GM12864 (cell line): Measurements from ENCODE around the gene TMCC2.
A peak's percentile ranks its signal among the peaks of the same experiment; 100 is the strongest.
"Not testable (repeated sequence)": the region's sequence is repeated elsewhere in the genome, so short reads cannot be mapped to it uniquely, and the experiment has no call there.

Experiments
- DNase-seq: peaks from one replicate; pipeline ENCODE4 v3.0.0-alpha.2; 2011; ENCODE audit warnings: low read depth
- H3K4me3 ChIP-seq: 2 replicates; pipeline ENCODE4 v1.5.1; 2011; ENCODE audit warnings: mild to moderate bottlenecking, low read depth, low read length, control low read depth
- CTCF ChIP-seq: IDR thresholded peaks from 2 replicates; pipeline ENCODE4 v1.5.1; 2011; ENCODE audit warnings: low read depth, mild to moderate bottlenecking, moderate library complexity, low read length, control low read depth, inconsistent platforms; ENCODE audit errors: missing control alignments

TMCC2 gene

GRCh38 chr1:205232127-205232820 is 4.5 kb downstream of the TMCC2 start:
- DNase-seq = no peak
- H3K4me3 ChIP-seq = no peak overlapping the region
- TF ChIP-seq CTCF = no peak

- H3K4me3 ChIP-seq = no peak overlapping the region
- DNase-seq = no peak
- TF ChIP-seq CTCF = no peak
These were observed 5.2 kb downstream of the TMCC2 start for GRCh38 chr1:205232945-205233397.

- not testable (repeated sequence) for H3K4me3 ChIP-seq, DNase-seq
These were observed 6.2 kb downstream of the TMCC2 start for GRCh38 chr1:205233986-205234385.

- TF ChIP-seq CTCF = no peak
- DNase-seq = no peak
These were observed 8.2 kb downstream of the TMCC2 start for GRCh38 chr1:205235951-205236350.

GRCh38 chr1:205236526-205236925 is 8.8 kb downstream of the TMCC2 start:
- no peak overlapping the region for H3K4me3 ChIP-seq
- DNase-seq = no peak
- no peak for TF ChIP-seq CTCF

More at GRCh38 chr1:205235951-205236350, 8.2 kb downstream of the TMCC2 start:
- no peak overlapping the region for H3K4me3 ChIP-seq

- TF ChIP-seq CTCF = no peak
- no peak overlapping the region for H3K4me3 ChIP-seq
- DNase-seq = no peak
These were observed 9.3 kb downstream of the TMCC2 start for GRCh38 chr1:205236951-205237475.

- no peak overlapping the region for H3K4me3 ChIP-seq
- DNase-seq = peak; percentile 21
- TF ChIP-seq CTCF = no peak
These were observed 10.1 kb downstream of the TMCC2 start for GRCh38 chr1:205237526-205238484.
